ENCODE results near the gene ELMOD3.
"Not testable (repeated sequence)": the region's sequence is repeated elsewhere in the genome, so short reads cannot be mapped to it uniquely, and the experiment has no call there.

Gene ELMOD3

DNA sequence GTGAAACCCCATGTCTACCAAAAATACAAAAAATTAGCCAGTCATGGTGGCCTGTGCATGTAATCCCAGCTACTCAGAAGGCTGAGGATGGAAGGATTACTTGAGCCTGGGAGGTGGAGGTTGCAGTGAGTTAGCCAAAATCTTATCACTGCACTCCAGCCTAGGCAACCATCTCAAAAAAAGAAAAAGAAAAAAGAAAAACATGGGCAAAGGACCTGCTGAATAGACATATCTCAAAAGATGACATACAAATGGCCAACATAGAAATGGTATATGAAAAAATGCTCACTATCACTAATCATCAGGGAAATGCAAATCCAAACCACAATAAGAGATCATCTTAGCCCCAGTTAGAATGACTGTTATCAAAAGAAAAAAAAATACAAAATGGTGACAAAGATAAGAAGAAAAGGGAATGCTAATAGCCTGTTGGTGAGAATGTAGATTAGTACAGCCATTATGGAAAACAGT, 25.4 kb upstream of the ELMOD3 start:
- no peak for DNase-seq (ENCODE audit: low spot score)

DNA sequence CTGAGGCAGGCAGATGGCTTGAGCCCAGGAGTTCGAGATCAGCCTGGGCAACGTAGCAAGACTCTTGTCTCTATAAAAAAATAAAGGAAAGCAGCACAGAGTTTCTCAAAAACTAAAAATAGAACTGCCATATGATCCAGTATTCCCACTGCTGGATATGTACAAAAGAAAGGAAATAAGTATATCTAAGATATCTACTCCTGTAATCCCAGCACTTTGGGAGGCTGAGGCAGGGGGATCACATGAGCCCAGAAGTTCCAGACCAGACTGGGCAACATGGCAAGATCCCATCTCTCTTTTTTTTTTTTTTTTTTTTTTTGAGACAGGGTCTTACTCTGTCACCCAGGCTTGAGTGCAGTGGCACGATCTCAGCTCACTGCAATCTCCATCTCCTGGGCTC, 24.9 kb upstream of the ELMOD3 start:
- not testable (repeated sequence) for DNase-seq (ENCODE audit: low spot score)

- no peak for DNase-seq (ENCODE audit: low spot score)
These were observed 23.5 kb upstream of the ELMOD3 start for GRCh38 chr2:85330839-85331636.

DNA sequence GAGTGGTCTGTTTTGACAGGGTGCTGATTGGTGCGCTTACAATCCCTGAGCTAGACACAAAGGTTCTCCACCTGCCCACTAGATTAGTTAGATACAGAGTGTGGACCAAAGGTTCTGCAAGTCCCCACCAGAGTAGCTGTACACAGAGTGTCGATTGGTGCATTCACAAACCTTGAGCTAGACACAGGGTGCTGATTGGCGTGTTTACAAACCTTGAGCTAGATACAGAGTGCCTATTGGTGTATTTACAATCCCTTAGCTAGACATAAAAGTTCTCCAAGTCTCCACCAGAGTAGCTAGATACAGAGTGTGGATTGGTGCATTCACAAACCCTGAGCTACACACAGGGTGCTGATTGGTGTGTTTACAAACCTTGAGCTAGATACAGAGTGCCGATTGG, 20.7 kb upstream of the ELMOD3 start:
- DNase-seq (ENCODE audit: low spot score): not testable (repeated sequence)

GRCh38 chr2:85334928-85335327, 19.6 kb upstream of the ELMOD3 start:
- no peak for DNase-seq (ENCODE audit: low spot score)

DNA sequence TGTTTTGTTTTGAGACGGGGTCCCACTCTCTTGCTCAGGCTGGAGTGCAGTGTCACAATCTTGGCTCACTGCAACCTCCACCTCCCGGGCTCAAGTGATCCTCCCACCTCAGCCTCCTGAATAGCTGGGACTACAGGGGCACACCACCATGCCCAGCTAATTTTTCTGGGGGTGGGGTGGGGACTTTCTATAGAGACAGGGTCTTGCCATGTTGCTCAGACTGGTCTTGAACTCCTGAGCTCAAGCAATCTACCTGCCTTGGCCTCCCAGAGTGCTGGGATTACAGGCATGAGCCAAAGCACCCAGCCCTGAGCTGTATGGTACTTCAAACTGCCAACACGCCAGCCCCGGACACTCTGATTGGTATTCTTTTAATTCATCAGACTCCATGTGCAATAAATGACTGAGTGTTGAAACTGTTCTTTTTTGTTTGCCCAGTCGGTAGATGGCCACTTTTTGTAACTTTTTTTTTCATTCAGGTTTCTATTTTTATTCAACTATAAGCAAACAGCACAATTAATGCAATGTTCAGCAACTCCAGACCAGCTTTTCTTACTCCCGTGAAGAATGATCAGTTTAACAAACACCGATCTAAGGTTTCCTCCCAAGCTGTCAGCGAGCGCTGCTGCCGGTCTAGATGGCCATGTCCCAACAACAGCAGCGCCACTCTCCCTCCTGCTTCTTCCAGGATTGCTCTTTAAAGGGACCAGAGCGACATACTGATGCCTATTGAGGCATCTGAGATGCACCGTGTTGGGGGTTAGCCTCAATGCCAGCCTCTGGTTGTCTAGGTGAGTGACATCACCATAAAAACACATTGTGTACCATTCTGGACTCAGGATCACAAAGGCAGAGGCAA, 14.3 kb upstream of the ELMOD3 start:
- DNase-seq (ENCODE audit: low spot score): no peak

DNA sequence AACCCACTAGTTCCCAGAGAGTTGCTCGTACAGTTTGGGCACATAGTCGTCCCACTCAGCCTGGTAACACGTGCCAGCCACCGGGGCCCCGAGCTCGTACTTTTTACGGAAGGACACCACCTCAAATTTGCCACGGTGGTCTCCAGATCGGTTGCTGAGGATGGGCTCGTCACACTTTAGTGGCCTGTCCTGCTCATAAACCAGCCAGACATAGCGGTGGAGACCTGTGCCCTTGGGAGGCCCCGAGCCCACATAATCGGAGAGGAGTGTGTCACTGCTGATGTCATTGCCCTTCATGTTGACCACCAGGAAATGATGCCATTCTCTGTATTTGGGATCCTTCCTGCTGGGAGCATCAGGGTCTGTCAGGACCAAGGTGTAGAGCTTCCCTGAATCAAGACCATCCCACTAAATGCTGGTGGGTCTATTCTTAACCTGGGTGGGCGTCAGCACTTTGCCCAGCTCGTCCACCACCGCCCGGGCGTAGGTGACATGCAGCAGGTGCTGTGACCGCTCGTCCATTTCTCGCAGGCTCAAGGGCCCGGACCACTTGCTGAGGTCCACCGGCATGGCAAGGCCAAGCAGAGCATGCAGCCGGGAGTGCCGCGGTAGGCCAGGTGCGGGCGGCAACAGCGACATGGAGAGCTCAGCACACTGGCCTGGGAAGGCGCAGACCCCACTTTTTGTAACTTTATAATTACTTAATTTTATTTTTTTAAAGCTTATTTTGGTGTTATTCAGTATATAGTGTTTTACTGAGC, 13.1 kb upstream of the ELMOD3 start:
- no peak for DNase-seq (ENCODE audit: low spot score)

GRCh38 chr2:85342156-85342555, 12.4 kb upstream of the ELMOD3 start:
- no peak for DNase-seq (ENCODE audit: low spot score)

- DNase-seq (ENCODE audit: low spot score): not testable (repeated sequence)
These were observed 11.2 kb upstream of the ELMOD3 start for GRCh38 chr2:85343207-85343895.

- no peak for DNase-seq (ENCODE audit: low spot score)
These were observed 10.1 kb upstream of the ELMOD3 start for GRCh38 chr2:85344356-85344954.

- no peak for DNase-seq (ENCODE audit: low spot score)
These were observed 7.0 kb upstream of the ELMOD3 start for GRCh38 chr2:85347599-85347998.

DNA sequence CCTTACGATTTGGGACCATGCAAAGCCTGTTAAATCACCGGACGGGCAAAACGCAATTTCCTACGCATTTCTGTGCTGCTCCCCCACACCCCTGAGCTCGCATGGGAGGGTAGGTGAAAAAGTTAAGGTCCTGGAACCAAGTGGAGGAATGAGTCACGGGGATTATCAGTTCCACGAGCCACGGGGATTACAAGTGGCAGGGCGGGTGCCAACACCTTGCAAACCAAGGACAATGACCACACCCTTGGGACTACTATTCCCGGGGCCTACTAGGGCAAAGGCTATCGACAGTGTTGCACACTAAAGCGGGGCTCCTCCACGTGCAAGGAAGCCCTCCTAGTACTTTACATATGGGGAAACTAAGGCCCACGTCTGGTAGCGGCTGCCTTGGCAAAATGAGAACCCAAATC, 688 bp upstream of the ELMOD3 start:
- peak; percentile 88 for DNase-seq (ENCODE audit: low spot score)

DNA sequence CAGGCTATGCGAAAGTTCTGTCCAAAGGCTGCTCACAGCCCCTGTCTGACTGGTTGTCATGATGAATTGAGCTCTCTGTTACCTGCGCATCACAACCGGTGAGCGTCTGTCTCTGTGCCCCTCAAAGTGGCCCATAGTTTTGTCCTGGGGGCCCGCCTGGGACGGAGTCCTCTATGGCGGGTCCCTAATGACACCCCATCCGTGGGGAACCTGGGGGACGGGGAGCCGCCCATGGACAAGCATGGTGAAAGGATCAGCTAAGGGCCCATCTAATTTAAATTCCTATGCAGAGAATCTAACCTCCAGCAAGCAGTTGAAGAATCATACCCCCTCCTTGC, 473 bp downstream of the ELMOD3 start:
- DNase-seq (ENCODE audit: low spot score): no peak

DNA sequence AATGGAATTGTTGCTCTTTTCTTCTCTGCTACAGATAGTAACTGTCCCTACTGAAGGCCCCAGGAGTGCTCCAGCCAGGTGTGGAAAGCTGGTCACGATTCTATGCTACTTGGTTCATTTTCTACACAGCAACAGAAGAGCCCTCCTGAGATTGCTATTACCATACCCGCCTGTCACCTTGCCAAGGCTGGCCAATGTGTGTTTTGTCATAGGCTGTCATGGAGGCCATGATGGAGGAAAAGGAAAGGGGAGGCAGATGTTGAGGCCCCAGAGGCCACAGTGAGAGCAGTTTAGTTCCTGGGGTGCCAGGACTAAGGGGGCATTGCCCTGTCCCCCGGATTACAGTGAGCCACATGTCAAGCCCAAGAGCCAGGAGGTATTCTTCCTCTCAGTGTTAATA, 952 bp downstream of the ELMOD3 start:
- DNase-seq (ENCODE audit: low spot score): no peak

- no peak for DNase-seq (ENCODE audit: low spot score)
These were observed 1.6 kb downstream of the ELMOD3 start for GRCh38 chr2:85356186-85356585.

DNA sequence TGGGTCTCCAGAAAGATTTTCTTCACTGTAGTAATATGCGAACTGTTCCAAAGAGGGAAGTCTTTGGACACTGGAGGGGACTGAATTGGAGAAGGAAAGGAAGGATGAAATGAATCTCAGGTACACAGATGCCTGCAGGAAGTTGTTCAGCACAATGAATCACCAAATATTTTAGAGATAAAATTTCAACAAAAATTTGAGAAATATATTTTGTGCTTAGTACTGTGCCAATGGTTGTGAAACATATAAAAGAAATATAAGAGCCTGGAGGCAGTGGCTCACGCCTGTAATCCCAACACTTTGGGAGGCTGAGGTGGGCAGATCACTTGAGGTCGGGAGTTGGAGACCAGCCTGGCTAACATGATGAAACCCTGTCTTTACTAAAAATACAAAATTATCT, 3.2 kb downstream of the ELMOD3 start:
- no peak for DNase-seq (ENCODE audit: low spot score)

- not testable (repeated sequence) for DNase-seq (ENCODE audit: low spot score)
These were observed 8.3 kb downstream of the ELMOD3 start for GRCh38 chr2:85362653-85363387.

DNA sequence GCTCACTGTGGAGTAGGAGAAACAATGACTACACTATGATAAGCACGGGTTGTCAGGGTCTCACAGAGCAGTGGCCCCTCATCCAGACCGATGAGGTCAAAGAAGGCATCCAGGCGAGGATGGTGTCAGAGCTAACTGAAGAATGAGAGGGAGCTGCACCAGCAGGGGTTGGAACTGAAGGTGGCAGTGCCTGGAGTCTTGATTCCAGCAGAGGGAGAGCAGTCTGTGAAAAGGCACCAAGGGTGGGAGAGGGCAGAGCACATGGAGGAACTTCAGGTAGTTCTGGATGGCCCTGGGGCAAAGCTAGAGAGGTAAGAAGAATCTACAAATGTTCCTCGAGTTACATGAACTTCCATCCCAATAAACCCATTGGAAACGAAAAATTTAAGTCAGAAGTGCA, 12.6 kb downstream of the ELMOD3 start:
- DNase-seq (ENCODE audit: low spot score): no peak

GRCh38 chr2:85368921-85369320, 14.4 kb downstream of the ELMOD3 start:
- DNase-seq (ENCODE audit: low spot score): no peak

- DNase-seq (ENCODE audit: low spot score): no peak
These were observed 14.9 kb downstream of the ELMOD3 start for GRCh38 chr2:85369500-85369899.

- no peak for DNase-seq (ENCODE audit: low spot score)
These were observed 16.5 kb downstream of the ELMOD3 start for GRCh38 chr2:85371045-85371444.

Measured in LoVo (cell line).